ENCODE results near the gene SHB.

SHB gene

DNA sequence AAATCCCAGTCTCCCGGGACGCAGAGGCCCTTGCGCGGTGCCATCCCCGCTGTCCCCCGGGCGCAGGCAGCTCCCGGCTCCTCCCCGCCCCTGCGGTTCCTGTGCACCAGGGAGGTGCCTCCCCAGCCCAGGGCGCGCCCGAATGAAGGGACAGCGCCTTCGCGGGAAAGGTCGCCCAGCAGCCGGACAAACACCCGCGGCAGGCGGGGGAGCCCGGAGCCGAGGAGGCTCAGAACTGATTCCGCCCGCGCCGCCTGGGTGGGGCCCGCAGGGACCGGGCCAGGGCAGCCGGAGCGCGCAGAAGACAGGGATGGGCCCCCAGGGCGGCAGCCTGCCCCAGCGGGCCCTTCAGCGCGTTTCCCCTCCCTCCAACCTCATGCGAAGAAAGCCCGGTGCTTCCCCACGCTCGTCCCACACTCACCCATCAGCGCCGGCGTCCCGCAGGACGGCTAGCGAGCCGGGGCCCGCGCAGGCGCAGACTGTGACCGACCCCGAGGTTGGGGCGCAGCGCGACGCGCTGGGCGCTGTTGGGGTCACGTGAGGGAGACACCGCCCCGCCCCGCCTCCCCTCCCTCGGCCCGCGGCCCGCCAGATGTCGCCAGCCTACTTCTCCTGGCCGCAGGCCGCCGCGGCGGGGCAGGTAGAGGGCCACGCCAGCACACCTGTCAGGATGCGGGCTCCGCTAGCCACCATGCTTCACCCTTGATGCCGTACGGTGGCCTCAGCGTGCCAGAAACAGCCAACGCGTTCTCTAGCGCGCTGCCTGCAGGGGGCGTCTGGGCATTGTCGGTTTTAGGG lies 165.2 kb downstream of the SHB start, which contains the start of gene SLC25A51:
TSS of gene SLC25A51 (minus strand) at position 481 of the 798 bp plus-strand sequence. CDS start 15,577 bp downstream, outside the sequence.
- POLR2A ChIA-PET = interaction anchor here (0.7 kb wide), 1 partner anchor 167 kb away, joined by 3 read pairs; no protein-coding TSS in a partner anchor
- Histone ChIP-seq H3K4me1 (ENCODE audit: control extremely low read depth in 1 of 4, control insufficient read depth in 4 of 4, insufficient read depth in 4 of 4, low read length in 3 of 4) (peaks cover 10 to 29% (median 19%) of the 10 kb centered on the region in 4 experiments), H3K27ac (ENCODE audit: insufficient read depth in 1 of 2, low read depth in 1 of 2, low read length in 2 of 2, poor library complexity in 1 of 2, severe bottlenecking in 2 of 2) (peak within 1 kb of the TSS; percentile 13 to 77), H3K9me3 (ENCODE audit: control extremely low read depth in 1 of 5, control insufficient read depth in 4 of 5, insufficient read depth in 2 of 5, low read depth in 1 of 5, low read length in 4 of 5) (no peaks in the 10 kb centered on the region), H3K4me3 (ENCODE audit: control insufficient read depth in 1 of 7, extremely low read depth in 1 of 7, insufficient read depth in 4 of 7, low read depth in 2 of 7, low read length in 6 of 7) (peak within 1 kb of the TSS; percentile 75 to 95 (median 91)), H3K27me3 (replicated peaks in 2 of 5; ENCODE audit: control insufficient read depth in 4 of 5, insufficient read depth in 5 of 5, low read length in 4 of 5) (no peaks in the 10 kb centered on the region), H3K36me3 (ENCODE audit: control insufficient read depth in 4 of 4, insufficient read depth in 4 of 4, low read length in 3 of 4) (peaks cover 0 to 7% (median 3%) of the 10 kb centered on the region in 4 experiments)
- WGBS (ENCODE audit: insufficient coverage) = under 1% methylated on average over 75 of the region's 84 CpGs
- peak; percentile 93 to 96 (median 95) for DNase-seq
- CTCF ChIA-PET = interaction anchor here (0.7 to 2.5 kb wide), 6 partner anchors 8 to 457 kb away, joined by 3 to 8 read pairs (median 4); no protein-coding TSS in a partner anchor

DNA sequence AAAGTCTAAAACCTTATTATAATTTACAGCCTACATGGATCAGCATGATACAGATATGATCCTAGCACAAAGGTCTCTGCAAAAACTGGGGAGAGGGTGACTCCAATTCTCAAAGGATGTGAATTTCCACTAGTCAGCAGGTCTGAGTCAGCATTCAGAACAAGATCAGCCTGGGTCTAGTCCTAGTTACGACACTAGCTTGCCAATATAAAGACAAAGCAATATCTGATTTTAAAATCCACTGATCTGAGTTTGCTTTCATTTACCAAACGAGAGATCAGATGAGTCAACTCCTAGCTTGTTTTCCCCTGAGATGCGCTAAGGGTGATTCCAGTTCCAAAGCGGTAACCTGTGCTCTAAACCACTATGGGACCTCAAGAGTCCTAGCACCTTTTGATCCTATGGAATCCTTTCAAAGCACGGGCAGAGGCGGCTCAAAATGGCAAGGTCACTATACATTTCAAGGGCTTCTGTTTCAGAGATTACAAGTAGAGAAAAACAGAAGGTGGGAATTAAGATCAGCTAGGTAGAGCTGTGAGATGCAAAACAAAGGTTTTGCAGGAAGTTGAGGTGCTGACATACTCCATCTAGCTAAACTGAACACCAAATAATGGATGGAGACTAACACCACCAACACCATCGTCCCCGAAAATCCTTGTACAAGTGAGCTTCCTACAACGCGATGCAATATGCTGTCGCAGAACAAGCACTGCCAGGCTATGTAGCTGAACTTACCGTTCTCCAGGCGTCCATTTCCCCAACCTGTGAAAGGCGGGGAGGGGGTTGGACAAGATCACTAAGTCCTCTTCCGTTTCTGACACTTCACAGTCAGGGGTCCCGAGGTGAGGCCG lies 166.0 kb downstream of the SHB start:
- Histone ChIP-seq H3K4me3 (ENCODE audit: control insufficient read depth in 1 of 7, extremely low read depth in 1 of 7, insufficient read depth in 4 of 7, low read depth in 2 of 7, low read length in 6 of 7) (peak overlapping the region; percentile 75 to 95 (median 91)), H3K36me3 (ENCODE audit: control insufficient read depth in 4 of 4, insufficient read depth in 4 of 4, low read length in 3 of 4) (peaks cover 0 to 9% (median 4%) of the 10 kb centered on the region in 4 experiments), H3K27ac (ENCODE audit: insufficient read depth in 1 of 2, low read depth in 1 of 2, low read length in 2 of 2, poor library complexity in 1 of 2, severe bottlenecking in 2 of 2) (peak overlapping the region; percentile 13 to 77), H3K27me3 (replicated peaks in 2 of 5; ENCODE audit: control insufficient read depth in 4 of 5, insufficient read depth in 5 of 5, low read length in 4 of 5) (no peaks in the 10 kb centered on the region), H3K4me1 (ENCODE audit: control extremely low read depth in 1 of 4, control insufficient read depth in 4 of 4, insufficient read depth in 4 of 4, low read length in 3 of 4) (peaks cover 8 to 24% (median 18%) of the 10 kb centered on the region in 4 experiments), H3K9me3 (ENCODE audit: control extremely low read depth in 1 of 5, control insufficient read depth in 4 of 5, insufficient read depth in 2 of 5, low read depth in 1 of 5, low read length in 4 of 5) (no peaks in the 10 kb centered on the region)
- ChIA-PET POLR2A (interaction anchor here (0.7 kb wide), 1 partner anchor 168 kb away, joined by 3 read pairs; no protein-coding TSS in a partner anchor), CTCF (interaction anchor here (0.7 to 2.5 kb wide), 8 partner anchors 9 to 461 kb away, joined by 3 to 8 read pairs (median 4); no protein-coding TSS in a partner anchor)
- DNase-seq = peak in 2 of 3 donors; percentile 40 to 45
- WGBS (ENCODE audit: insufficient coverage) = 25% methylated on average over 15 of the region's 17 CpGs

DNA sequence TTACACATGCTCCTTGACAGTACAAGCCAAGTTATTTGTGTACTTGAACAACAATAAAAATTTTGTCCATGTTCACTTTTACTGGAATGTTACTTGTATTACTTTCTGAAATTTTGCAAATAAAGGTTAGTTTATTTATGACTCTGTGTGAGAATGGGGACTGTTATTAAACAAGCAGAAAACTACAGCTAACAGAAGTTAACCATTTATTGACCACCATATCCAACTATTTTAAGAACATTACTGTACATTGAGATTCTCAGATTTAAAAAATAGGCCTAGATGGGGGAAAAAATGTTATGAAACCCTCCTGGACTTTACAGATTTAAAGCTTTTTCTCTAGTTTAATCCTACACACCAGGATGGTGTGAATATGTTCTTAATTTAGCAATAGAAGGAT lies 166.9 kb downstream of the SHB start:
- no peaks in the 10 kb centered on the region for H3K27me3 ChIP-seq (replicated peaks in 2 of 5; ENCODE audit: control insufficient read depth in 4 of 5, insufficient read depth in 5 of 5, low read length in 4 of 5)
- no peak overlapping the region for H3K4me3 ChIP-seq (ENCODE audit: control insufficient read depth in 1 of 7, extremely low read depth in 1 of 7, insufficient read depth in 4 of 7, low read depth in 2 of 7, low read length in 6 of 7)
- H3K27ac ChIP-seq (ENCODE audit: insufficient read depth in 1 of 2, low read depth in 1 of 2, low read length in 2 of 2, poor library complexity in 1 of 2, severe bottlenecking in 2 of 2) = no peak overlapping the region
- POLR2A ChIA-PET = no interaction called here
- CTCF ChIA-PET = interaction anchor here (1.1 to 2.5 kb wide), 7 partner anchors 9 to 459 kb away, joined by 3 to 8 read pairs (median 3); no protein-coding TSS in a partner anchor
- H3K36me3 ChIP-seq (ENCODE audit: control insufficient read depth in 4 of 4, insufficient read depth in 4 of 4, low read length in 3 of 4) = peaks cover 0 to 14% (median 6%) of the 10 kb centered on the region in 4 experiments
- H3K9me3 ChIP-seq (ENCODE audit: control extremely low read depth in 1 of 5, control insufficient read depth in 4 of 5, insufficient read depth in 2 of 5, low read depth in 1 of 5, low read length in 4 of 5) = no peaks in the 10 kb centered on the region
- H3K4me1 ChIP-seq (ENCODE audit: control extremely low read depth in 1 of 4, control insufficient read depth in 4 of 4, insufficient read depth in 4 of 4, low read length in 3 of 4) = peaks cover 8 to 24% (median 18%) of the 10 kb centered on the region in 4 experiments
- no peak for DNase-seq

DNA sequence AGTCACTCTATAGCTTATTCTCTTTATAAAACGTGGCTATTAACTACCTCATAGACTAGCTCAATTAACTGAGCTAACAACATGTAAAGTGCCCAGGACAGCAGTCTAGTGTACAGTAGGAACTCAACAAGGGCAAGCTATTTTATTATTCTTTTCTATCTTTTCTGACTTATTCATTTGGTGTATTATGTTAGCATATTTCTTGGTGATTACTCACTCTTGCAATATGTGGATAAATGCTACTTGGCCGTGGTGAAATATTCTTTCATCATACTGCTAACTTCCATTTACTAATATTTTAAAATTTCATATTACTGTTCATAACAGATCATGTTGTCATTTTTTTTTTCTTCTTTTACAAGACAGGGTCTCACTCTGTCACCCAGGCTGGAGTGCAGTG lies 170.0 kb downstream of the SHB start:
- no peaks in the 10 kb centered on the region for H3K9me3 ChIP-seq (ENCODE audit: control extremely low read depth in 1 of 5, control insufficient read depth in 4 of 5, insufficient read depth in 2 of 5, low read depth in 1 of 5, low read length in 4 of 5)
- CTCF ChIA-PET = interaction anchor here (0.7 to 1.2 kb wide), 2 partner anchors 9 to 14 kb away, joined by 3 to 4 read pairs; no protein-coding TSS in a partner anchor
- no peak overlapping the region for H3K4me3 ChIP-seq (ENCODE audit: control insufficient read depth in 1 of 7, extremely low read depth in 1 of 7, insufficient read depth in 4 of 7, low read depth in 2 of 7, low read length in 6 of 7)
- no CpG with 5 or more reads among the region's 2 CpGs for WGBS (ENCODE audit: insufficient coverage)
- POLR2A ChIA-PET = no interaction called here
- H3K27me3 ChIP-seq (replicated peaks in 2 of 5; ENCODE audit: control insufficient read depth in 4 of 5, insufficient read depth in 5 of 5, low read length in 4 of 5) = no peaks in the 10 kb centered on the region
- H3K36me3 ChIP-seq (ENCODE audit: control insufficient read depth in 4 of 4, insufficient read depth in 4 of 4, low read length in 3 of 4) = peaks cover 7 to 37% (median 16%) of the 10 kb centered on the region in 4 experiments
- DNase-seq = no peak
- H3K27ac ChIP-seq (ENCODE audit: insufficient read depth in 1 of 2, low read depth in 1 of 2, low read length in 2 of 2, poor library complexity in 1 of 2, severe bottlenecking in 2 of 2) = no peak overlapping the region
- H3K4me1 ChIP-seq (ENCODE audit: control extremely low read depth in 1 of 4, control insufficient read depth in 4 of 4, insufficient read depth in 4 of 4, low read length in 3 of 4) = peaks cover 8 to 14% (median 11%) of the 10 kb centered on the region in 4 experiments

DNA sequence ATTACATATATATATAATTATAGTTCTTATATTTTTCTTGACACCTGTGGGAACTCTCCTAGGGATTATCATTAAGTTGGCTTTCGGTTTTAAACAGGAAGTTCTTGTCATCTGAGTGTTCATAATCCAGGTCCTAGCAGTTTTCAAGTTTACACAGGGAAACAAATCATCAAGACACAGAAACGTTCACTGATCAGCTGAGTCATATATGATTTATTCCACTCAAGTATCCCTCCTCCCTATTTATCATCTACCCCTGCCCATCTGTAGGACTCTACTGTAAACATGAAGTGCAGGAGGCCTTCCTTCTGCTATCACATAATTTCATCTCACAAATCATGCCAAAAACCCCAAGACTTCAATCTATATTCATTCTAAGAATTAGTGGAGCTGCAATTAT lies 171.4 kb downstream of the SHB start:
- H3K4me3 ChIP-seq (ENCODE audit: control insufficient read depth in 1 of 7, extremely low read depth in 1 of 7, insufficient read depth in 4 of 7, low read depth in 2 of 7, low read length in 6 of 7) = no peak overlapping the region
- no peak overlapping the region for H3K27ac ChIP-seq (ENCODE audit: insufficient read depth in 1 of 2, low read depth in 1 of 2, low read length in 2 of 2, poor library complexity in 1 of 2, severe bottlenecking in 2 of 2)
- ChIA-PET POLR2A (no interaction called here), CTCF (no interaction called here)
- peaks cover 7 to 50% (median 22%) of the 10 kb centered on the region in 4 experiments for H3K36me3 ChIP-seq (ENCODE audit: control insufficient read depth in 4 of 4, insufficient read depth in 4 of 4, low read length in 3 of 4)
- 0% methylated on average over 1 of the region's 2 CpGs for WGBS (ENCODE audit: insufficient coverage)
- peaks cover 2 to 7% (median 4%) of the 10 kb centered on the region in 4 experiments for H3K4me1 ChIP-seq (ENCODE audit: control extremely low read depth in 1 of 4, control insufficient read depth in 4 of 4, insufficient read depth in 4 of 4, low read length in 3 of 4)
- H3K9me3 ChIP-seq (ENCODE audit: control extremely low read depth in 1 of 5, control insufficient read depth in 4 of 5, insufficient read depth in 2 of 5, low read depth in 1 of 5, low read length in 4 of 5) = no peaks in the 10 kb centered on the region
- H3K27me3 ChIP-seq (replicated peaks in 2 of 5; ENCODE audit: control insufficient read depth in 4 of 5, insufficient read depth in 5 of 5, low read length in 4 of 5) = no peaks in the 10 kb centered on the region
- DNase-seq = peak in 2 of 3 donors; percentile 9 to 29

DNA sequence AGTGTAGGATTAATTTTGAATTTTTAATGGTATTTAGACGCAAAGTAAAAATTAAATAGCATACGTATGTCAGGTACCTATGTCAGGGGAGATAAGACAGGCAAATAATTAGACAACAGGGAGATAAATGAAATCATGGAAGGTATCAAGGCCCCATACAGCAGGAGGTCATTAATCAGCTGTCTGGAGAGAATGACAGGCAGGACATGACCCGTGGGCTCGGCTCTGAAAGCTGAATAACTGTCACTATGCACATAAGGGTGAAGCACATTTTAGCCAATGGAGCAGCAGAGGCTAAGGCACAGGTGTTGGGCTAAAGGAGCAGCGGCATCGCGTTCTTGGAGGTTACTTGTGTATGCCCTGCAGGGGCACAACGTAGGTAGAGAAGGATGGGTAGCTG lies 177.0 kb downstream of the SHB start:
- Histone ChIP-seq H3K27ac (ENCODE audit: insufficient read depth in 1 of 2, low read depth in 1 of 2, low read length in 2 of 2, poor library complexity in 1 of 2, severe bottlenecking in 2 of 2) (no peak overlapping the region), H3K4me1 (ENCODE audit: control extremely low read depth in 1 of 4, control insufficient read depth in 4 of 4, insufficient read depth in 4 of 4, low read length in 3 of 4) (no peaks in the 10 kb centered on the region), H3K9me3 (ENCODE audit: control extremely low read depth in 1 of 5, control insufficient read depth in 4 of 5, insufficient read depth in 2 of 5, low read depth in 1 of 5, low read length in 4 of 5) (no peaks in the 10 kb centered on the region), H3K27me3 (replicated peaks in 2 of 5; ENCODE audit: control insufficient read depth in 4 of 5, insufficient read depth in 5 of 5, low read length in 4 of 5) (no peaks in the 10 kb centered on the region), H3K4me3 (ENCODE audit: control insufficient read depth in 1 of 7, extremely low read depth in 1 of 7, insufficient read depth in 4 of 7, low read depth in 2 of 7, low read length in 6 of 7) (no peak overlapping the region), H3K36me3 (ENCODE audit: control insufficient read depth in 4 of 4, insufficient read depth in 4 of 4, low read length in 3 of 4) (peaks cover 10 to 62% (median 31%) of the 10 kb centered on the region in 4 experiments)
- POLR2A ChIA-PET = no interaction called here
- no peak for DNase-seq
- 94% methylated on average over 3 of the region's 8 CpGs for WGBS (ENCODE audit: insufficient coverage)
- CTCF ChIA-PET = no interaction called here
